CD8-positive, alpha-beta memory T cell (primary cell): Measurements from ENCODE around the gene PDGFD. TPM values are rescaled to one million over a fixed set of nuclear protein-coding genes. Genes with fewer than 3 reads are reported as not detected.
A peak's percentile ranks its signal among the peaks of the same experiment; 100 is the strongest.

Source experiments
- CTCF ChIA-PET: fragments of 350-600 bp; sonication (Branson Sonifier 250); formaldehyde crosslinking; loops from one replicate; lab custom pipeline; 2021; ENCODE audit warnings: antibody characterized with exemption; lab: Charles Lee
- POLR2A ChIA-PET: fragments of 350-600 bp; sonication (Branson Sonifier 250); formaldehyde crosslinking; loops from one replicate; lab custom pipeline; 2021; ENCODE audit warnings: antibody characterized with exemption; lab: Charles Lee
- DNase-seq, 5 donors: peaks; one replicate each; pipeline versions ENCODE4 v3.0.0 to v3.0.0-alpha.2; 2020 to 2022; ENCODE audit warnings: mixed read lengths in 1 of 5
- H3K27ac ChIP-seq: one replicate; pipeline ENCODE4 v1.7.0; 2013; ENCODE audit warnings: low read depth, mild to moderate bottlenecking, low read length, moderate library complexity
- H3K27me3 ChIP-seq: 2 replicates; pipeline ENCODE4 v1.7.0; 2013; ENCODE audit warnings: low read length, mild to moderate bottlenecking; ENCODE audit not compliant: insufficient read depth, poor library complexity, severe bottlenecking
- H3K36me3 ChIP-seq: 2 replicates; pipeline ENCODE4 v1.7.0; 2013; ENCODE audit warnings: mild to moderate bottlenecking, low read length, moderate library complexity; ENCODE audit not compliant: insufficient read depth
- H3K4me1 ChIP-seq: 2 replicates; pipeline ENCODE4 v1.7.0; 2013; ENCODE audit warnings: mild to moderate bottlenecking, low read length, moderate library complexity; ENCODE audit not compliant: insufficient read depth
- H3K4me3 ChIP-seq: 2 replicates; pipeline ENCODE4 v1.7.0; 2013; ENCODE audit warnings: mild to moderate bottlenecking, low read length
- H3K9me3 ChIP-seq: 2 replicates; pipeline ENCODE4 v1.7.0; 2013; ENCODE audit warnings: mild to moderate bottlenecking, low read length
- H3K27ac Mint-ChIP-seq, 8 donors: one replicate each; pipeline ENCODE4 v1.8.0; 2020 to 2021; ENCODE audit warnings: mixed read lengths in 8 of 8, mild to moderate bottlenecking in 6 of 8, inconsistent platforms in 3 of 8, moderate library complexity in 3 of 8
- H3K27me3 Mint-ChIP-seq, 2 donors: one replicate each; pipeline ENCODE4 v1.8.0; 2020 to 2021; ENCODE audit warnings: mixed read lengths in 2 of 2, mild to moderate bottlenecking in 1 of 2, moderate library complexity in 1 of 2
- H3K36me3 Mint-ChIP-seq, 3 donors: one replicate each; pipeline ENCODE4 v1.8.0; 2020 to 2021; ENCODE audit warnings: mixed read lengths in 3 of 3, inconsistent platforms in 1 of 3, mild to moderate bottlenecking in 1 of 3
- H3K4me1 Mint-ChIP-seq, 3 donors: one replicate each; pipeline ENCODE4 v1.8.0; 2020 to 2021; ENCODE audit warnings: mixed read lengths in 3 of 3, inconsistent platforms in 1 of 3, mild to moderate bottlenecking in 1 of 3
- H3K4me3 Mint-ChIP-seq, 7 donors: one replicate each; pipeline ENCODE4 v1.8.0; 2020 to 2021; ENCODE audit warnings: mixed read lengths in 7 of 7, mild to moderate bottlenecking in 6 of 7, moderate library complexity in 4 of 7, inconsistent platforms in 2 of 7
- H3K9me3 Mint-ChIP-seq, 5 donors: one replicate each; pipeline ENCODE4 v1.8.0; 2020 to 2022; ENCODE audit warnings: mixed read lengths in 5 of 5, mild to moderate bottlenecking in 3 of 5, moderate library complexity in 2 of 5, inconsistent platforms in 1 of 5
- polyA plus RNA-seq: library from polyadenylated mRNA; unstranded; fragments of 300-500 nt; fragmentation: Illumina TruSeq; gene quantifications from one replicate; pipeline ENCODE4 v1.2.3, GENCODE V29; 2021
- total RNA-seq, 2 experiments: library from RNA; stranded (reverse); gene quantifications; one replicate each; pipeline ENCODE4 v1.2.3, GENCODE V29; 2021

The PDGFD gene
- total RNA-seq (under 1 TPM; 0.15 to 0.29 TPM), polyA plus RNA-seq (8.1 TPM)

GRCh38 chr11:104164028-104164520, at the start of gene PDGFD:
TSS of gene PDGFD (minus strand) at chr11:104164147.
- H3K4me3 Mint-ChIP-seq = peak within 1 kb of the TSS; percentile 86 to 97 (median 90)
- H3K9me3 ChIP-seq = no peaks in the 10 kb centered on the region
- H3K36me3 ChIP-seq = no peaks in the 10 kb centered on the region
- H3K4me1 ChIP-seq = no peaks in the 10 kb centered on the region
- CTCF ChIA-PET = interaction anchor here (0.5 to 2.7 kb wide), 5 partner anchors 11 to 1026 kb away, joined by 3 to 14 read pairs (median 3); no protein-coding TSS in a partner anchor
- H3K27me3 Mint-ChIP-seq = peaks cover 3 to 32% of the 10 kb centered on the region in 2 donors
- no peaks in the 10 kb centered on the region for H3K27me3 ChIP-seq
- DNase-seq = peak in 4 of 5 donors; percentile 31 to 62 (median 50)
- H3K9me3 Mint-ChIP-seq = no peaks in the 10 kb centered on the region
- peak within 1 kb of the TSS in 6 of 8 donors; percentile 29 to 88 (median 64) for H3K27ac Mint-ChIP-seq
- H3K27ac ChIP-seq = no peak within 1 kb of the TSS
- POLR2A ChIA-PET = no interaction called here
- H3K4me3 ChIP-seq = peak within 1 kb of the TSS; percentile 39
- H3K36me3 Mint-ChIP-seq = no peaks in the 10 kb centered on the region
- peaks cover 11 to 24% (median 12%) of the 10 kb centered on the region in 3 donors for H3K4me1 Mint-ChIP-seq

DNA sequence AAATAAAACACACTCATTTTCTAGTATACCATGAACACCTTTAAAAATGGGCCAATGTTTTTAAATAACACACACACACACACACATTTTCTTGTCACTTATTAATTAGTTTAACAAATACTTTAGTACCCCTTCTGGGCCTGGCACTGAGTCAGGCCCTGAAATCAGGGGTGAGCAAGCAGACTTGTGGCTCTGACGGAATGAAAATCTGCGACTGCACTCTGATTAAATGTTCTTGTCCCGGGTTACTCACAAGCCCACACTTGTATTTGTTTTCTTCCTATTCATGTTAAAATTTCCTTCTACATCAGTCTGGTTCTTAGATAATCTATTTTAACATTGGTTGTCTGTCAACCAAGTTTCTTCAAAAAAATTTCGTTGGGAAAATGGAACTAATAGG, 43.0 kb upstream of the PDGFD start:
- H3K27me3 Mint-ChIP-seq = peaks cover 0 to 1% of the 10 kb centered on the region in 2 donors
- no peak overlapping the region for H3K4me3 ChIP-seq
- H3K4me1 Mint-ChIP-seq = no peaks in the 10 kb centered on the region
- peaks cover 0 to 8% (median 0%) of the 10 kb centered on the region in 5 donors for H3K9me3 Mint-ChIP-seq
- H3K36me3 Mint-ChIP-seq = no peaks in the 10 kb centered on the region
- no peaks in the 10 kb centered on the region for H3K4me1 ChIP-seq
- ChIA-PET POLR2A (no interaction called here), CTCF (no interaction called here)
- H3K27ac ChIP-seq = no peak overlapping the region
- no peak for DNase-seq
- no peaks in the 10 kb centered on the region for H3K27me3 ChIP-seq
- H3K36me3 ChIP-seq = no peaks in the 10 kb centered on the region
- H3K9me3 ChIP-seq = no peaks in the 10 kb centered on the region
- no peak overlapping the region for H3K27ac Mint-ChIP-seq
- no peak overlapping the region for H3K4me3 Mint-ChIP-seq

DNA sequence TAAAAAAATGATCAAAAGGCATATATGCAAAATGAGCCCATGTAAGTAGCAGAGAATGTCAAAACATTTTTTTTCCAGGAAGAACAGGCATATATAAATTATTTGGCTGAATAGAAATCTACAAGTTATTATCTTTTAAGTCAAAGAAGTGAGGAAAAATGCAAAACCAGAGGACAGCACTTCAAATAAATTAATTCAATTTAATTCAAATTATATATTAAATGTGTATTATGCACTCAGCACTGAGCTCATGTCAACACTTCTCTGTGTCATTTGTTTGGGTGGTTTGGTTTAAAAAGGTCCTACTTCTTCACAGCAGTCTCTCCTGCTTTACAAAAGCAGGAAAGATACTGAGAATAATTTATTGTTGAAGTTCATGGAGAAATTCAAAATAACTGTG, 41.9 kb upstream of the PDGFD start:
- Histone ChIP-seq H3K27ac (no peak overlapping the region), H3K36me3 (no peaks in the 10 kb centered on the region), H3K27me3 (no peaks in the 10 kb centered on the region), H3K4me1 (no peaks in the 10 kb centered on the region), H3K4me3 (no peak overlapping the region), H3K9me3 (no peaks in the 10 kb centered on the region)
- ChIA-PET POLR2A (no interaction called here), CTCF (no interaction called here)
- no peak overlapping the region for H3K27ac Mint-ChIP-seq
- no peak for DNase-seq
- no peaks in the 10 kb centered on the region for H3K27me3 Mint-ChIP-seq
- no peaks in the 10 kb centered on the region for H3K4me1 Mint-ChIP-seq
- no peak overlapping the region for H3K4me3 Mint-ChIP-seq
- H3K36me3 Mint-ChIP-seq = no peaks in the 10 kb centered on the region
- H3K9me3 Mint-ChIP-seq = peaks cover 0 to 3% (median 0%) of the 10 kb centered on the region in 5 donors

- Mint-ChIP-seq H3K4me1 (peaks cover 0 to 9% (median 0%) of the 10 kb centered on the region in 3 donors), H3K27me3 (peaks cover 0 to 1% of the 10 kb centered on the region in 2 donors), H3K9me3 (no peaks in the 10 kb centered on the region), H3K27ac (no peak overlapping the region), H3K4me3 (no peak overlapping the region), H3K36me3 (no peaks in the 10 kb centered on the region)
- no peaks in the 10 kb centered on the region for H3K9me3 ChIP-seq
- no peaks in the 10 kb centered on the region for H3K4me1 ChIP-seq
- ChIA-PET POLR2A (no interaction called here), CTCF (no interaction called here)
- no peak for DNase-seq
- H3K36me3 ChIP-seq = no peaks in the 10 kb centered on the region
- no peaks in the 10 kb centered on the region for H3K27me3 ChIP-seq
- H3K4me3 ChIP-seq = no peak overlapping the region
- H3K27ac ChIP-seq = no peak overlapping the region
Measured at GRCh38 chr11:104200688-104201087, 36.7 kb upstream of the PDGFD start.

- CTCF ChIA-PET = no interaction called here
Measured at GRCh38 chr11:104199053-104199452, 35.1 kb upstream of the PDGFD start.

GRCh38 chr11:104198576-104198975, 34.6 kb upstream of the PDGFD start:
- Mint-ChIP-seq H3K9me3 (no peaks in the 10 kb centered on the region), H3K27me3 (peaks cover 0 to 1% of the 10 kb centered on the region in 2 donors), H3K4me1 (peaks cover 0 to 9% (median 0%) of the 10 kb centered on the region in 3 donors), H3K27ac (no peak overlapping the region), H3K4me3 (no peak overlapping the region), H3K36me3 (no peaks in the 10 kb centered on the region)
- Histone ChIP-seq H3K4me3 (no peak overlapping the region), H3K4me1 (no peaks in the 10 kb centered on the region), H3K9me3 (no peaks in the 10 kb centered on the region), H3K27me3 (no peaks in the 10 kb centered on the region), H3K27ac (no peak overlapping the region), H3K36me3 (no peaks in the 10 kb centered on the region)
- ChIA-PET POLR2A (no interaction called here), CTCF (no interaction called here)
- DNase-seq = no peak

More at GRCh38 chr11:104199053-104199452, 35.1 kb upstream of the PDGFD start:
- Histone ChIP-seq H3K27ac (no peak overlapping the region), H3K27me3 (no peaks in the 10 kb centered on the region), H3K4me1 (no peaks in the 10 kb centered on the region), H3K9me3 (no peaks in the 10 kb centered on the region), H3K36me3 (no peaks in the 10 kb centered on the region), H3K4me3 (no peak overlapping the region)
- Mint-ChIP-seq H3K4me1 (peaks cover 0 to 9% (median 0%) of the 10 kb centered on the region in 3 donors), H3K36me3 (no peaks in the 10 kb centered on the region), H3K27me3 (peaks cover 0 to 1% of the 10 kb centered on the region in 2 donors), H3K9me3 (no peaks in the 10 kb centered on the region), H3K4me3 (no peak overlapping the region), H3K27ac (no peak overlapping the region)
- no peak for DNase-seq
- POLR2A ChIA-PET = no interaction called here

GRCh38 chr11:104191124-104191523, 27.2 kb upstream of the PDGFD start:
- Histone ChIP-seq H3K27ac (no peak overlapping the region), H3K9me3 (no peaks in the 10 kb centered on the region), H3K27me3 (no peaks in the 10 kb centered on the region), H3K4me1 (no peaks in the 10 kb centered on the region), H3K4me3 (no peak overlapping the region), H3K36me3 (no peaks in the 10 kb centered on the region)
- no peaks in the 10 kb centered on the region for H3K36me3 Mint-ChIP-seq
- CTCF ChIA-PET = no interaction called here
- POLR2A ChIA-PET = no interaction called here
- no peaks in the 10 kb centered on the region for H3K4me1 Mint-ChIP-seq
- H3K27ac Mint-ChIP-seq = no peak overlapping the region
- no peak overlapping the region for H3K4me3 Mint-ChIP-seq
- H3K9me3 Mint-ChIP-seq = no peaks in the 10 kb centered on the region
- DNase-seq = no peak
- peaks cover 0 to 2% of the 10 kb centered on the region in 2 donors for H3K27me3 Mint-ChIP-seq

GRCh38 chr11:104183593-104183992, 19.6 kb upstream of the PDGFD start:
- no peaks in the 10 kb centered on the region for H3K36me3 ChIP-seq
- Mint-ChIP-seq H3K27me3 (peaks cover 0 to 4% of the 10 kb centered on the region in 2 donors), H3K9me3 (no peaks in the 10 kb centered on the region), H3K27ac (no peak overlapping the region), H3K36me3 (no peaks in the 10 kb centered on the region), H3K4me3 (no peak overlapping the region), H3K4me1 (no peaks in the 10 kb centered on the region)
- ChIA-PET POLR2A (no interaction called here), CTCF (no interaction called here)
- H3K27ac ChIP-seq = no peak overlapping the region
- H3K4me3 ChIP-seq = no peak overlapping the region
- H3K27me3 ChIP-seq = no peaks in the 10 kb centered on the region
- H3K4me1 ChIP-seq = no peaks in the 10 kb centered on the region
- DNase-seq = no peak
- no peaks in the 10 kb centered on the region for H3K9me3 ChIP-seq
